GM20000 (cell line): Measurements from ENCODE around the gene PI16.

Experiments used
- DNase-seq: peaks from one replicate; pipeline ENCODE4 v3.0.0; 2012; ENCODE audit warnings: low spot score
- TF ChIP-seq, protein P1 (sequence below): IDR thresholded peaks from 2 replicates; pipeline ENCODE4 v1.5.1; 2012; ENCODE audit warnings: mild to moderate bottlenecking, control low read depth; ENCODE audit errors: extremely low read depth, missing control alignments

The PI16 gene

DNA sequence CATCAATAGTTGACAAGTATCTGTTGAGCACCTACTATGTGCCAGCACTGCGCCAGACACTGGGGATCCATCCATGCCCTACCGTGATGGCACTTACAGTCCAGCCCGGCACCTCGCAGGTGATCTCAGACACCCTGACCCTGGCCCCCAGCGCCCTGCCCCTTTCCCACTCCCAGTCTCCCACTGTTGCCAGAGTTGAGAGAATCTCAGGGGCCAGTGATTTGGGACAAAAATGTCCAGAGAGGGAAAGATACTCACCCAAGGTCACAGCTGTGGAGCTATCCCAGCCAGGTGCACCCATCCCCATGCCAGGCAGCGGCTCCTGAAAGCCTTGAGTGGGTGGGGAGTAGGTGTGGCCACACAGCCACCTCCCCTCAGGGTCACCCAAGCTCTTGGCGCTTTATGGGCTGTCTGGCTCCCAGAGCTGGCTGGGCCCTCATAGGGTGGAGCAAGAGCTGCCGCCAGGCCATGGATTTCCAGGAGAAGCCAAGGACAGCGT lies 3.3 kb downstream of the PI16 start:
- DNase-seq: no peak
- TF ChIP-seq, protein P1, sequence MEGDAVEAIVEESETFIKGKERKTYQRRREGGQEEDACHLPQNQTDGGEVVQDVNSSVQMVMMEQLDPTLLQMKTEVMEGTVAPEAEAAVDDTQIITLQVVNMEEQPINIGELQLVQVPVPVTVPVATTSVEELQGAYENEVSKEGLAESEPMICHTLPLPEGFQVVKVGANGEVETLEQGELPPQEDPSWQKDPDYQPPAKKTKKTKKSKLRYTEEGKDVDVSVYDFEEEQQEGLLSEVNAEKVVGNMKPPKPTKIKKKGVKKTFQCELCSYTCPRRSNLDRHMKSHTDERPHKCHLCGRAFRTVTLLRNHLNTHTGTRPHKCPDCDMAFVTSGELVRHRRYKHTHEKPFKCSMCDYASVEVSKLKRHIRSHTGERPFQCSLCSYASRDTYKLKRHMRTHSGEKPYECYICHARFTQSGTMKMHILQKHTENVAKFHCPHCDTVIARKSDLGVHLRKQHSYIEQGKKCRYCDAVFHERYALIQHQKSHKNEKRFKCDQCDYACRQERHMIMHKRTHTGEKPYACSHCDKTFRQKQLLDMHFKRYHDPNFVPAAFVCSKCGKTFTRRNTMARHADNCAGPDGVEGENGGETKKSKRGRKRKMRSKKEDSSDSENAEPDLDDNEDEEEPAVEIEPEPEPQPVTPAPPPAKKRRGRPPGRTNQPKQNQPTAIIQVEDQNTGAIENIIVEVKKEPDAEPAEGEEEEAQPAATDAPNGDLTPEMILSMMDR: no peak

DNA sequence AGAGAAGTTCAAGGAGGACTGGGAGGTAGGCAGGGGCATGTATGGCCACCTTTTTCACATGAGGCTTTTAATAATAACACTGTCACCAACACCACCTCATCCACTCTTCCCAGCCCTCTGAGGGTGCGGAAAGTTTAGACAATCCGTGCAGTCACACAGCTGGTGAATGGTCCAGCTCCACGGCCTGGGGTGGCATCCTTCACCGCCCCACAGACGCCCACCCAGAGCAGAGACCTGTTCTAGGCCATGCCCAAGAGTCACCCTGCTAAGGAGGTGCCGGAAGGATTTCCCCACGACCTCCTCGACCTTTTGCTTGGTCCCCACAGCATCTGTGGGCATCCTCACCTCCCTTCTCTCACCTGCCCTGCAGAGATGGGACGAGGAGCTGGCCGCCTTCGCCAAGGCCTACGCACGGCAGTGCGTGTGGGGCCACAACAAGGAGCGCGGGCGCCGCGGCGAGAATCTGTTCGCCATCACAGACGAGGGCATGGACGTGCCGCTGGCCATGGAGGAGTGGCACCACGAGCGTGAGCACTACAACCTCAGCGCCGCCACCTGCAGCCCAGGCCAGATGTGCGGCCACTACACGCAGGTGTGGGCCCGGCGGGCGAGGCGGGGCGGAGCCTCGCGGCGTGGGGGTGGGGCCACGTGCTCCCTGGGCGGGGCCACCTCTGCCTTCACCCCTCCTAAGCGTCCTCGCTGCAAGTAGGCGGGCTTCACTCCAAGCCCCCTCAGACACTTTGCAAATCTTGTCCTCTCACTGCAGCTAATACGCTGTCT lies 4.4 kb downstream of the PI16 start:
- DNase-seq: no peak
- TF ChIP-seq, protein P1: no peak

DNA sequence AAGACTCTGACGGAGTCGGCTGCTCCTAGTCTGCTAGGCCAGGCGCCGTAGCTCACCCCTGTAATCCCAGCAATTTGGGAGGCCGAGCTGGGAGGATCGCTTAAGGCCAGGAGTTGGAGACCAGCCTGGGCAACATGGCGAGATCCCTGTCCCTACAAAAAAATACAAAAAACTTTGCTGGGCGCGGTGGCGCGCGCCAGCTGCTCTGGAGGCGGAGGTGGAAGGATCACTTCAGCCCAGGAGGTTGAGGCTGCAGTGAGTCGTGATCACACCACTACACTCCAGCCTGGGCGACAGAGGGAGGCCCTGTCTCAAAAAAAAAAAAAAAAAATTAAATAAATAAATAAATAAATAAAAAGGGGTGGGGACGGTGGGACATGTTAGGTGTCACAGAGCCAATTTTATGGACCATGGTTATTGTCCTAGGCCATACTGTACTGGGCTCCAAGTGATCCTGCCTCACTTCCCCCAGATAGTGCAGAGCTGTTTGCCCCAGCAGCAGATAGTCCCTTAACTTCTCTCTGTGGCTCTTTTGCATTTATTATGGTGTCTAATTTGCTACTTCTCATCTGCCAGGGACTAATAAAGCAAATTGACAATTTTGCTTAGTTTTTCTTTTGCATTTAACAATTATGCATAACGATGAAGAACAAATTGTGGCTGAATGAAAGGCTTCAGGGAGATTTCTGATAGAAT lies 5.2 kb downstream of the PI16 start:
- TF ChIP-seq, protein P1: no peak
- DNase-seq: no peak

DNA sequence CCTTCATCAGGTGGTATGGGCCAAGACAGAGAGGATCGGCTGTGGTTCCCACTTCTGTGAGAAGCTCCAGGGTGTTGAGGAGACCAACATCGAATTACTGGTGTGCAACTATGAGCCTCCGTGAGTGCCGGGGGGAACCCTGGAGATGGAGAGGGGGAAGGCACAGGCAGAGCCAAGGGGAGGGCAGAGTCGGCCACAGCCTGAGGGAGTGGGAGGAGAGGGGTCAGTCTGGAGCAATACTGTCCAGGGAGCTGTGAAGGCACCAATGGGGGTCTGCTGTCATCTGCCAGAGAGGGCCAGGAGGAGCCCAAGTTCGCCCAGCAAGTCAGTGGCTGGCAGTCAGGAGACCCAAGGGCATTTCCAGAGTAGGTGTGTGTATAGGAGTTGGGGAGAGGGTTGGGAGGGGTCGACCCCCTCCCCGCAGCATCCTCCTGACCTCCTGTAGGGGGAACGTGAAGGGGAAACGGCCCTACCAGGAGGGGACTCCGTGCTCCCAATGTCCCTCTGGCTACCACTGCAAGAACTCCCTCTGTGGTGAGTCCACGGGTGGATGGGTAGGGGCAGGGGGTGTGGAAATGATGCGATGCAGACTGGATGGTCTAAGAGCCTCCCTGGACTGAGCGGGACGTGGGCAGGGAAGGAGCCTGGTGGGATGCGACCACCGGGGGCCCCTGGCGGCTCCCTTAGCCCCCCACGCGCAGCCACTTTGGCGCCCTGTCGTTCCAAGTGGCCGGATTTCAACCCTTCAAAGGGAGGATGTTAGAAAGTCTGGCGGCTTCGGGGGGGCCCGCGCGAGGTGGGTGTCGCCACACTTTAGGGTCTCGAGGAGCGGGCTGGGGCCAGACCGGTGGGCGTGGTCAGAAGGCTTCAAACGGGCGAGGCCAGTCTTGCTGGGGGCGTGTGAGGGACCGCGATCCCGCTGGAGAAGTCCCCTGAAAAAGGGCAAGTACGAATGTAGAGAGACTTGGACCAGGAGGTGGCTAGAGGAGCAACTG lies 7.2 kb downstream of the PI16 start:
- TF ChIP-seq, protein P1: no peak
- no peak for DNase-seq

DNA sequence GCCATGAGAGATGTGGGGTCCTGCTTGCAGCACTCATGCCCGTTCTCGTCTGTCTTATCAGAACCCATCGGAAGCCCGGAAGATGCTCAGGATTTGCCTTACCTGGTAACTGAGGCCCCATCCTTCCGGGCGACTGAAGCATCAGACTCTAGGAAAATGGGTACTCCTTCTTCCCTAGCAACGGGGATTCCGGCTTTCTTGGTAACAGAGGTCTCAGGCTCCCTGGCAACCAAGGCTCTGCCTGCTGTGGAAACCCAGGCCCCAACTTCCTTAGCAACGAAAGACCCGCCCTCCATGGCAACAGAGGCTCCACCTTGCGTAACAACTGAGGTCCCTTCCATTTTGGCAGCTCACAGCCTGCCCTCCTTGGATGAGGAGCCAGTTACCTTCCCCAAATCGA lies 8.3 kb downstream of the PI16 start:
- DNase-seq: peak; percentile 91
- TF ChIP-seq, protein P1: no peak

DNA sequence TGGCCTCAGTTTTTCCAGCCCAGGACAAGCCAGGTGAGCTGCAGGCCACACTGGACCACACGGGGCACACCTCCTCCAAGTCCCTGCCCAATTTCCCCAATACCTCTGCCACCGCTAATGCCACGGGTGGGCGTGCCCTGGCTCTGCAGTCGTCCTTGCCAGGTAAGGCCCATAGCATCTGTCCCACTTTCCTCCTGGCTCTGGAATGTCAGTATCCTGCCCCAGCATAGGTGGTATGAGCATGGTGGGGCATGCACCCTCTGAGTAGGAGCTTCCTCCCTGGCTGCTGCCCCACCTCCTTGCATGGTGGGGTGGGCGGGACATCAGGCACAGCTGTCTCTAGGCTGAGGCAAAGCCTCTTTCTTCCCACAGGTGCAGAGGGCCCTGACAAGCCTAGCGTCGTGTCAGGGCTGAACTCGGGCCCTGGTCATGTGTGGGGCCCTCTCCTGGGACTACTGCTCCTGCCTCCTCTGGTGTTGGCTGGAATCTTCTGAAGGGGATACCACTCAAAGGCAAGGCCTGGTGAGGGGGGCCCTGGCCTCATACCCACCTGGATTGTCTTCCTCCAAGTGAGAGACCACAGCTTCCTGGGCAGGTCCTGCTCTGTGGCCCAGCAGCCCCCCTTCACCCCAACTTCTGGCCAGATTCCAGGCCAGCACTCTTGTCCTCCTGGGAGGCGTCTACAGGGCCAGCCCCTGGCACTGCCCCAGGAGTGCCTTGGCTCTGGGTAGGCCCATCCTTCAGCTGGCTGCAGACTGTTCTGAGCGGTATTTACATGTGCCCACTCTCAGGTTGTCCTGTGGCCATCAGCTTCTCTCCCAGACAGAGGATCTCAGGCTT lies 9.1 kb downstream of the PI16 start:
- peak; percentile 65 for DNase-seq
- TF ChIP-seq, protein P1: no peak
